Measurements from ENCODE around the gene WFIKKN1.

WFIKKN1 gene

DNA sequence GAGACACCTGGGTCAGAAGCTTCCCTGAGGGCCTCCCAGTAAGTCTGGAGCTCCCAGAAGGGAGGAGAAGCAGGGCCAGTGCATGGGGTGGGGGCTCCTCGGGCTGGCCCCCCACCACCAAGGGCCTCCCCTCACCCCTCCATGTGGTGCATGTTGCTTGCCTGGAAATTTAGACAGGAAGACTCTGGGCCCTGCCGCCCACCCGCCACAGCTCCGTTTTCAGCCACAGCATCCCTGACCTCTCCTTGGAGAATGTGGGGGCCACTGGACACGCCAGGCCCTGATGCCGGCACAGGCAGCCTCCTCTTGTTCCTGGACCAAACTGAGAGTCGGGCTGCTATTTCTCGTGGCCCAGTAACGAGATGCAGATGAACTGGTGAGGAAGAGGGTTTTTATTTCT lies 8.1 kb downstream of the WFIKKN1 start:
- ChIA-PET POLR2A (interaction anchor here (3.9 kb wide), 1 partner anchor 9 kb away, joined by 21 read pairs; no protein-coding TSS in a partner anchor), CTCF (interaction anchor here (1.1 kb wide), 1 partner anchor 17 kb away, joined by 4 read pairs; no protein-coding TSS in a partner anchor)
- no peak for DNase-seq (ENCODE audit: extremely low spot score)
- no peak for TF ChIP-seq TARDBP (IDR thresholded peaks at IDR 0.05)
- no peak for TF ChIP-seq NFRKB (IDR thresholded peaks at IDR 0.05)
- TF ChIP-seq LEF1 (IDR thresholded peaks at IDR 0.05; ENCODE audit: borderline replicate concordance): no peak
- TF ChIP-seq HDGF (IDR thresholded peaks at IDR 0.05; ENCODE audit: borderline replicate concordance): no peak
- TF ChIP-seq SUZ12 (IDR thresholded peaks at IDR 0.05): no peak
- TF ChIP-seq BHLHE40 (IDR thresholded peaks at IDR 0.05; ENCODE audit: borderline replicate concordance): no peak
- no peak for TF ChIP-seq FOXA1 (IDR thresholded peaks at IDR 0.05)
- TF ChIP-seq CTBP1 (IDR thresholded peaks at IDR 0.05; ENCODE audit: borderline replicate concordance): no peak
- TF ChIP-seq FOXK2 (IDR thresholded peaks at IDR 0.05): no peak
- TF ChIP-seq FOXM1 (IDR thresholded peaks at IDR 0.05; ENCODE audit: borderline replicate concordance): no peak
- no peak for TF ChIP-seq ELF4 (IDR thresholded peaks at IDR 0.05)
- TF ChIP-seq, protein P1, sequence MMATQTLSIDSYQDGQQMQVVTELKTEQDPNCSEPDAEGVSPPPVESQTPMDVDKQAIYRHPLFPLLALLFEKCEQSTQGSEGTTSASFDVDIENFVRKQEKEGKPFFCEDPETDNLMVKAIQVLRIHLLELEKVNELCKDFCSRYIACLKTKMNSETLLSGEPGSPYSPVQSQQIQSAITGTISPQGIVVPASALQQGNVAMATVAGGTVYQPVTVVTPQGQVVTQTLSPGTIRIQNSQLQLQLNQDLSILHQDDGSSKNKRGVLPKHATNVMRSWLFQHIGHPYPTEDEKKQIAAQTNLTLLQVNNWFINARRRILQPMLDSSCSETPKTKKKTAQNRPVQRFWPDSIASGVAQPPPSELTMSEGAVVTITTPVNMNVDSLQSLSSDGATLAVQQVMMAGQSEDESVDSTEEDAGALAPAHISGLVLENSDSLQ (IDR thresholded peaks at IDR 0.05): no peak

DNA sequence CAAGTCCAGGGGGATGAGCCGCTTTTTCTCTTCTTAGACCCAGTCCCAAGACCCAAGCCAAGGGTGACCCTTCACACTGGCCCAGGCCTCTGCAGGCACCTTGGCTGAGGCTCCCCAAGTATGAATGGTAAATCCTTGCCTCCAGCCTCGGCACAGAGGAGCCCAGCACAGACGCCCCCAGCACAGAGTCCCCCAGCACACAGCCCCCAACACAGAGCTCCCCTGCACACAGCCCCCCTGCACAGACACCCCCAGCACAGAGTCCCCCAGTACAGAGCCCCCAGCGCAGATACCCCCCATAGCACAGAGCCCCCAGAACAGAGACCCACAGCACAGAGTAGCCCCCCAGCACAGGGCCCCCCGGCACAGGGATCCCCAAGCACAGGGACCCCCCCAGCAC lies 9.8 kb downstream of the WFIKKN1 start:
- CTCF ChIA-PET: no interaction called here

GRCh38 chr16:641326-642188 lies 10.8 kb downstream of the WFIKKN1 start, which contains the start of gene MCRIP2:
MCRIP2 (plus strand) TSS chr16:641828; CDS start chr16:641992, 164 bp downstream.
- CTCF ChIA-PET: no interaction called here
- TF ChIP-seq CTBP1 (IDR thresholded peaks at IDR 0.05; ENCODE audit: borderline replicate concordance): no peak
- TF ChIP-seq L3MBTL2 (conservative IDR thresholded peaks at IDR 0.05): no peak; the same call in 1 of the 2 replicates
- TF ChIP-seq FOXA1 (IDR thresholded peaks at IDR 0.05): no peak
- TF ChIP-seq NFRKB (IDR thresholded peaks at IDR 0.05): no peak
- TF ChIP-seq ZNF384 (IDR thresholded peaks at IDR 0.05): no peak
- TF ChIP-seq FOXM1 (IDR thresholded peaks at IDR 0.05; ENCODE audit: borderline replicate concordance): no peak
- TF ChIP-seq, protein P1 (IDR thresholded peaks at IDR 0.05): no peak

More for the DNA sequence above, 9.8 kb downstream of the WFIKKN1 start:
- TF ChIP-seq BHLHE40 (IDR thresholded peaks at IDR 0.05; ENCODE audit: borderline replicate concordance) (no peak), SP1 (IDR thresholded peaks at IDR 0.05) (no peak), LEF1 (IDR thresholded peaks at IDR 0.05; ENCODE audit: borderline replicate concordance) (no peak), ARNT (IDR thresholded peaks at IDR 0.05) (no peak), FOXA1 (IDR thresholded peaks at IDR 0.05) (no peak), NFRKB (IDR thresholded peaks at IDR 0.05) (no peak), HDGF (IDR thresholded peaks at IDR 0.05; ENCODE audit: borderline replicate concordance) (no peak), FOXM1 (IDR thresholded peaks at IDR 0.05; ENCODE audit: borderline replicate concordance) (no peak), L3MBTL2 (conservative IDR thresholded peaks at IDR 0.05) (no peak), ELF4 (IDR thresholded peaks at IDR 0.05) (no peak), CTBP1 (IDR thresholded peaks at IDR 0.05; ENCODE audit: borderline replicate concordance) (no peak), ZNF384 (IDR thresholded peaks at IDR 0.05) (no peak), TARDBP (IDR thresholded peaks at IDR 0.05) (no peak), FOXK2 (IDR thresholded peaks at IDR 0.05) (no peak), SUZ12 (IDR thresholded peaks at IDR 0.05) (no peak)
- TF ChIP-seq, protein P1 (IDR thresholded peaks at IDR 0.05): no peak
- DNase-seq (ENCODE audit: extremely low spot score): no peak
- POLR2A ChIA-PET: no interaction called here

GRCh38 chr16:642189-643049 lies 11.6 kb downstream of the WFIKKN1 start:
- DNase-seq (ENCODE audit: extremely low spot score): no peak
- TF ChIP-seq TARDBP (IDR thresholded peaks at IDR 0.05) (no peak), FOXM1 (IDR thresholded peaks at IDR 0.05; ENCODE audit: borderline replicate concordance) (no peak), NFRKB (IDR thresholded peaks at IDR 0.05) (no peak), HDGF (IDR thresholded peaks at IDR 0.05; ENCODE audit: borderline replicate concordance) (no peak), BHLHE40 (IDR thresholded peaks at IDR 0.05; ENCODE audit: borderline replicate concordance) (no peak), FOXK2 (IDR thresholded peaks at IDR 0.05) (no peak), ZNF384 (IDR thresholded peaks at IDR 0.05) (no peak), ELF4 (IDR thresholded peaks at IDR 0.05) (no peak), CTBP1 (IDR thresholded peaks at IDR 0.05; ENCODE audit: borderline replicate concordance) (no peak), SUZ12 (IDR thresholded peaks at IDR 0.05) (no peak), FOXA1 (IDR thresholded peaks at IDR 0.05) (no peak), SP1 (IDR thresholded peaks at IDR 0.05) (no peak), L3MBTL2 (conservative IDR thresholded peaks at IDR 0.05) (no peak; the same call in 1 of the 2 replicates), LEF1 (IDR thresholded peaks at IDR 0.05; ENCODE audit: borderline replicate concordance) (no peak), ARNT (IDR thresholded peaks at IDR 0.05) (no peak)
- TF ChIP-seq, protein P1 (IDR thresholded peaks at IDR 0.05): no peak
- POLR2A ChIA-PET: interaction anchor here (0.5 to 1.1 kb wide), 3 partner anchors 9 to 49 kb away, joined by 3 to 5 read pairs (median 3); partner anchors contain the start of gene STUB1
- CTCF ChIA-PET: no interaction called here

More at GRCh38 chr16:641326-642188, 10.8 kb downstream of the WFIKKN1 start, which contains the start of gene MCRIP2:
- DNase-seq (ENCODE audit: extremely low spot score): peak; percentile 79
- POLR2A ChIA-PET: interaction anchor here (0.5 kb wide), 1 partner anchor 48 kb away, joined by 3 read pairs; no protein-coding TSS in a partner anchor
